Fibroblast of the conjunctiva (primary cell): ENCODE measurements around the gene MNT.

Source experiments
- DNase-seq: peaks from one replicate; pipeline ENCODE4 v3.0.0-alpha.2; 2010; ENCODE audit warnings: low read depth

Gene MNT

DNA sequence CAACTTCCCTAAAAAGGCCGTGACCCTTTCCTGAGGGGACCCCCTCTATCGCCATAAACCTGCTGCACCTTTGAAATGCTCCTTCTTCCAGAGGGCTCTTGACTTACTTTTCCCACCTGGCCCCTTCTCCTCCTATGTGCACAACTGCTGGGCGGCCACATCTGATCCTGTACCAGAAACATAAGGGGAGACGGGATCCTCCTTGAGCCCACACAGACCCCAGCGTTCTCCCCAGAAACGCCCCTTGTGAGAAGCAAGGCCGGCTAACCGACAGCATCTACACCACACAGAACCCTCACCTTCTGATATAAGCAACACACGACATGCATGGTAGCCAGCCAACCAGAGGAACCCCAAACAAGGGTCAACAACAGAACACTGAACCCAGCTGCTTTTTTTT is 14.2 kb upstream of the MNT start:
- no peak for DNase-seq

DNA sequence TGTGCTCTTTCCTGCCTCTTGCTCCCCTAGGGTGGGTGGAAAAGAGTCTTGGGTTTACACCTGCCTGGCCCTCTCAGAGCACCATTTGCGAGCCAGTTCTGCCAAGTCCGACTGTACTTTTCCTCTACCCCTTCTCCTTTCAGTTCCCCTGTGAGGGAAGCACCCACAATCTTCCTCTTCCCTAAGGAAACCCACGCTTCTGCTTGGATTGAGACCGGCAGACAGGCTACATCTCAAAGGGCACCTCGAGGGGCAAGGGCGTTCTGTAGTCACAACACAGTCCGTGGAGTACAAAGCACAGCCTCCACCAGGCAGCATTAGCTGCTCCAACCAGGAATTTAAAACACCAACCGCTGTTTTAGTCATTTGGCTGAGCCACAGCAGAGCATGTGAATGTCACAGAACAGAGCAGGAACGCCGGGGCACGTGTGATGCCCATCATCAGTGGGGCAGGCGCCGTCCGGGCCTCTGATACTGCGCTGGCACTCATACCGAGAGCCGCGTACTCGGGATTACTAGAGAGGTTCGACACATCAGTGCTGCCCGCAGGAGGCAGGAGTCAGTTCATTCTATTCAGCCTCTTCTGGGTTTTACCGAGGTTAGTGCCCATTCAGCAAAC is 13.7 kb upstream of the MNT start:
- DNase-seq: no peak

DNA sequence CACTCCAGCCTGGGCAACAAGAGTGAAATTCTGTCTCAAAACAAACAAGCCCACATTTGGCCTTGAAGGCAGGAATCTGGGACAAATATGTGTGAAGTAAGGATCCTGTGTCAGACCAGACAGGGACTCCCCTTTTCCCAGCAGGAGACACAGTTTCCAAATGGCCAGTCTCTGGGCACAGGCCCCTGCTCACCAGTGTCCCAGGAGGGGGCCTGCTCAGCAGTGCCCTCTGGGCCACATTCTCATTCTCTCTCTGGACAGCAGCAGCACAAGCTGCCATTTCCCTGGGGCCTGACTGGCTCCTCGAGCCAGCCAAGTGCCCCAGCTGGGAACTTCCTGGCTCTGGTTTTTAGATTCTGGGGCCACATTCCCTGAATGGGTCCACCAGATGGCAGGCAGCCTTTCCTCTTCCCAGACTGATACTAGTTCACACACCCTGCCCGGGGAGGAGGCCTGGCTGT is 11.7 kb upstream of the MNT start:
- no peak for DNase-seq

DNA sequence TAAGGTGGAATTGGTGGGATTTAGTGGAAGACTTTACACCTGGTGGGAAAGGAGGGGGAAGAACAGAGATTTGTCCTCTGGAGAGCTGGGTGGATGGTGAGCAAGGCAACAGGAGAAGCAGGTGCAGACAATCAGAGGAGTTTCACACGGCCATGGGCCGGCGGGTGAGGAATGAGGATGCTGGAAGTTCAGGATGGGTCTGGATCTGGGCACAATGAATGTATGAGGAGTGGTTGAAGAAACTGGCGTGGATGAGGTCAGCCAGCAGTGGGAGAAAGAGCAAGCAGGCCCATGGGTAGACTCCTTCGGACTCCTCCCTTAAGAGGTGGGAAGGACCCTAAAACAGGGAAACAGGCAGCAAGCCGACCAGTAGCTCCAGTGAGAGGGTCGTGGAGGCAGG is 10.1 kb upstream of the MNT start:
- no peak for DNase-seq

DNA sequence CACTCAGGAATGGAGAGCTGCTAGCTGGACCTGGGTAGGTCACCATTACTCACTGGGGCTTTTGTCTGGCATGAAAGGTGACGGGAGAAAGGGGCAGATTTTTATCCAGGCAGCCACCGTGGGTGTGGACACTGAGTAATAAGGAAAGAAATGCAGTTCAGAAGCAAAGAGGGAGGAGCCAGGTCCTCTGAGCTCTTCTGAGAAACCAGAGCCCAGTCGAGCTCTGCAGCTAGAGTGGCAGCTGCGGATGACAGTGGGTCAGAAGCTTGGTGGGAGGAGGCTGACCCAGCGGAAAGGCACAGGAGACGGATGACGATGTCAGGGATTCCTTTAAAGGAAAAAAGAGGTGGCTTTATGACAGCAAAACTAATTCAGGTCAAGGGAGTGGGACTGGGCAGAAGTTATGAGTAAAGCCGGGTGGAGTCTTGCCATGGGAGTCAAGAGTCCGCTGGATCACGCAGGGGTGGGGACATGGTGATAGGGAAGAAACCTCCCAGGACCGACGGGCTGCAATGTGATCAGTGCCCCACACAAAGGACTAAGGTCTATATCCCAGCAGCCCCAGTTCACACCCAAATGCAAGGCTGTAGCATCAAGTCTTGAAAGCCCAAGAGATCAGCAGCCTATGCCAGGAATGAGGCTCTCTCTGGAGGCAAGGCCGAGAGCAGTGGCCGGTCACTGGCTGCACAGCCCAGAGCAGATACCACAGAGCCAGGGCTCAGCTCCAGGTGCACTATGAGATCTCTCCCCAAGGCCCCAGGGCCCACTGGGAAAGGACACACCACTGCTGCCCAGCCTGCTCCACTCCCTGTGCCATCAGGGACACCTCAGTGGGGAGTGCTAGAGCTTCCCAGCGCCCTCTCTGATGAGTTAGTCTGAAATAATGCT is 6.3 kb upstream of the MNT start:
- peak; percentile 63 for DNase-seq

DNA sequence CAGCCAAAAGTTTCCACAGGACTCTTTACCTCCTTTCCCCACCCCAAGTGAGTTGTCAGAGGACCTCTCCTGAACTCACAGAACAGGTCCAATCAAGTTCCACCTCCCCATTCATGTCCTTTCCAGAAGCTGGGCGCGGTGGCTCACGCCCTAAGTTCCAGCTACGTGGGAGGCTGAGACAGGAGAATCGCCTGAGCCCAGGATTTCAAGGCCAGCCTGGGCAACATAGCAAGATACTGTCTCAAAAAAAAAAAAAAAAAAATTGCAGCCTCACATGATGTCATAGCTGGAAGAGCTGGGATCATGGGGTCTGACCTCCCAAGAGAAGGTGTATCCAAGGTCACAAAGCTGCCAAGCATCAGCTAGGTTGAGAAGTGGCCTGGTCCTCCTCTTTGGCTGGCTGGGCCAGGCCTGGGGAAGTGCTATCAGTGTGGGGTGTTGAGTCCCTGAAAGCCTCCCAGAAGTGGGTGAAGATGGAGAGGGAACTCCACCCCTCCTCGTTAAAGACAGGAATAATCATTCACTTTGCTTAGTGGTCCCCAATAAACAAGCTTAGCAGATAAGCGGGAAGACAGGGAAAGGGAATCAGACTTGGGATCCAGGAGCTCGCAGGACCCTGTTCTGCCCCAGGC is 5.5 kb upstream of the MNT start:
- no peak for DNase-seq

DNA sequence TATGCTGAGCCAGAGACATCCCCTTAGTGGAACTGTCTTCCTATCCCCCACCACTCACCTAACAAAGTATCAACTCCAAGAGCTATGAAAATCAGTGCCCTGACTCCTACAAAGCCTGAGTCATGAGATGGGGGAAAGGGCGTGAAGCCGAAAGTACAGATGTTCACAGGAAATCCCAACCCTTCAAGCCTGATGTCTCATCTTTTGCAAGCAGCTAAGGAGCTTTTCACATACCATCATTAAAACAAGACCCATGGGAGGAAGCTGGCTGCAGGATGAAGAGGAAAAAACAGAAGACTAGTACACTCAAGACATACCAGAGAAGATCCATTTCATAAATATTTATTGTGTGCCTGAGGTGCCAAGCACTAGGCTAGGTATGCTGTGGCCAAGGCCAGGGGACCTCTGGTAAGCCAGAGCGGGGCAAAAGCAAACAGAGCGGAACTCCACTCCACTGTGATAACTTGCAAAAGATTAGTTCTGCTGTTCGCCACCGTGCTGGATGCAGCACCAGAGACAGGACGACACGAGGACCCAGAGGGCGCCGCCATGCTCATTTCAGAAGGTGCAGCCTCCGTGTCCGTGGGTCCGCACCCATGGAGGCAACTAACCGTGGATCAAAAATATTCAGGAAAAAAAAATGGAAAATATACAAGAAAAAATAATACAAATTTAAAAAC is 4.5 kb upstream of the MNT start:
- DNase-seq: peak; percentile 86

DNA sequence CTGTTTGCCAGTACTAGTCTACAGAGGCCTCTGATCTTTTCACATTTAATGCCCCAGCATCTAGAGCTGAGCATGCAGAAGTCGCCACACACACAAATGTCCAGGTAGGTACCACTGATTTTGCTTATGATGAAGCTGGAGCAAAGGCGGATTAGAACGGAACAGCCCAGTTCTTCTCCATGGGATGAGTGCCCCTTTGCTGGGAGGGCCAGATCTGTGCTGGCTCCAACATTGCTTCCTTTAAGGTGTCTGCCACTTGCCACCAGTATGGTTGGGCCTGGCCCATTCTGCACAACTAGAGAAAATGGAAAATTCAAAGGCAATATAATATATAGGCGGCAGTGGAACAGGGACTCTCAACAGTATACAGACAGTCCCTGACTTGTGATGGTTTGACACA is 2.2 kb upstream of the MNT start:
- DNase-seq: no peak

DNA sequence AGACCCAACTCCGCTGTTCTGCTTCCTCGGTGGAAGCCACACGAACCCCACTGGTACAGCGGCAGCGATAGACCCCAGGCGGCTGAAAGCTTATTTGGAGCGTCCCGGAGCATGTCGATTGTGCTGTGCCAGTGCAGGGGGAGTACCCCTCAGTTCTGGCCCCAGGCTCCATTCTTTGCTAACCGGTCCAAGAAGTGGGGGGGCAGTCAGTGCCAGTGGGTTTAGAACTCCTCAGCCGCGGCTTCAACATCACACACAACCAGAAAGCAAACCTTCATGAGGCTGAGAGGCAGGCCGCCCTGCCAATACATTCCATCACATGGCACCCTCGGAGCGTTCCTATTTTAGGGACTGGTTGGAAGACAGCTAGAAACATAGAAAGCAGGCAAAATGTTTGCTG is 1.7 kb upstream of the MNT start:
- DNase-seq: no peak

DNA sequence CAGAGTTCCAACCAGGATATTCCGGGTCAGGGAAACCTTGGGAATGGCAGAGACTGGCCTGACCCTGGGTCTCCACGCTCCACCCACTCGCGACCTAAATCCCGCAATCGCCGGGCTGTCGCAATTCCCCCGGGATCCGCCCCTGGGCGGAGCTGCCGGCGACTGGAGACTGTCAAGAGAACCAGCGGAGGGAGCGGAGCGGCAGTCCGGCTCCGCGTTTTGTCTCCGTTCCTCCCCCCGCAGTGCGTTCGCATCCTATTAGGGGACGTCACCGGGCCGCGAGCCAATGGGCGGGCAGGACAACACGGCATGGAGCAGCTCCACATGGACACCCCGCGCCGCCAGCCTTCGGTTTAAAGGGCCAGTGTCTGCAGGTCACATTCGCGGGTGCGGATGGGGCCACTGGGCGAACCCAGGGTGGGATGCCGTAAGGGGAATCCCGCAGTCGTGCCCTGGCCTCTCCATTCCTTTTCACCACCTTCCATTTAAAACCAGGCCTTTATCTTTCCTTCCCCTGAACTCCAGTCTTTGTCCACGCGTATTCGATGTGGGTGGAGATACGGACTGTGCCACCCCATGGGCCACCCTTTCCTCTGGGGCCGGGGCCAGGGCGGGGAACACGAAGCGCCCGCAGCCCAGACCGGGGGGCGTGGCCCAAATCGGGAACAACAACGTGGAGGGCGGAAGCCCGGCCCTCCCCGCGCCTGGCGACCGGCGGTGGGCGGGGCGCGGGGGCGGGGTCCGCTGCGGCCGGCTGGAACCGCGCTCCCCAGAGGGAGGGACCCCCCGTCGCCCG is 764 bp upstream of the MNT start:
- DNase-seq: peak; percentile 99

DNA sequence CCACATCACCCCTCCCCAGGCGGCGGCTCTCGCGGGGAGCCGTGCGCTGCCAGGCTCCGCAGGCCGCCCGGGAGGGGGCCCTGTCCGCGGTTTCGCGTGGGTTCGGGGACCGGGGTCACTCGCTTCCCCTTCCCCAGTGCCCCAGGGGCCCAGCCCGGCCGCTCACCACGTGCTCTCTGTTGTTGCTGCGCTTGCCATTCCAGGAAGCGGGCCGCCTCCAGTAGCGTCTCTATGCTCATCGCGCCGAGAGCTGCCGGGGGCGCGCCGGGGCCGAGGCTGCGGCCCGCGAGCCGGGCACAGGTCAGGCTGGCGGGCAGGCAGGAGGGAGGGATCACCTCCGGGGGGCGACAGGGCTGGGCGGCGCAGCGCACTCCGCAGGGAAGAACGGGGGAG is 390 bp downstream of the MNT start:
- DNase-seq: no peak

DNA sequence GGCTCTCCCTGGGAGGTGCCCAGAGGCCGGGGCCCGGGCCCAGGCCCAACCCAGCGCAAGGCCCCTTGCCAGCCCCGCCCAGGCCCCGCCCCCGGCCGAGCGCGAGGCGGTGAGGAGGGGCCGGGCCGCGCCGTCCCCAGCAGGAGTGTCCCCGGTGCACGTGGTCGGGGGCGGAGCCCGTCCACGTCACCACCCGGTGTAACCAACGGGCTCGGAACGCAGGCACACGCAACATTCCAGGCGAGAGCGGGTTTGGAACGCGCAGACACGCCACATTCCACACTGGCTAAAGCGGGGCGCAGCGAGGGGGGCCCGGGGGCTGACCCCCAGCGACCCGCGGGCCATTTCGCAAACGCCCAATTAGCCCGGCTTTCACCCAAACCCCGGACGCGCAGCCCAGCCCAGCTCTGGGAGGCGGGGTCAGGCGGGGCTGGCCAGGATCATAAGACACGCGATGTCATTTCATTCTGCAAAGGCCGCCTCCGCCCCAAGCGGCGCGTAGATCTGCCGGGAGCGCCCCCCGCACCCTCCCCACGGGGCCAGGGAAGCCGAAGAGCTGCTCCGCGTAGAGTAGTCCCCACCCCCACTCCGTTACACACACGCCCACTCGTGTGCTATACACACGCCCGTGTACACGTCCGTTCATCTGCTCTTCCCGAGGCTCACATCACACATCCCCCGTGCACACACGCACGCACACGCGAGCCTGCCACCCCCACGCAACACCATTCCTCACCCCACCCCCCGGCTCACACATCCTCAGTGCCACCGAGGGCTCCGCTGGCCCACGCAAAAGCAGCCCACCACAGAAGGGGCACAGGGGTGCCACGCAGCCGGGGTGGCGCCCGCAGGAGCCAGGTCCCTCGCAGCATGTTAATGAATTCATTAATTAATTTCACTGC is 1.0 kb downstream of the MNT start:
- DNase-seq: peak; percentile 87

DNA sequence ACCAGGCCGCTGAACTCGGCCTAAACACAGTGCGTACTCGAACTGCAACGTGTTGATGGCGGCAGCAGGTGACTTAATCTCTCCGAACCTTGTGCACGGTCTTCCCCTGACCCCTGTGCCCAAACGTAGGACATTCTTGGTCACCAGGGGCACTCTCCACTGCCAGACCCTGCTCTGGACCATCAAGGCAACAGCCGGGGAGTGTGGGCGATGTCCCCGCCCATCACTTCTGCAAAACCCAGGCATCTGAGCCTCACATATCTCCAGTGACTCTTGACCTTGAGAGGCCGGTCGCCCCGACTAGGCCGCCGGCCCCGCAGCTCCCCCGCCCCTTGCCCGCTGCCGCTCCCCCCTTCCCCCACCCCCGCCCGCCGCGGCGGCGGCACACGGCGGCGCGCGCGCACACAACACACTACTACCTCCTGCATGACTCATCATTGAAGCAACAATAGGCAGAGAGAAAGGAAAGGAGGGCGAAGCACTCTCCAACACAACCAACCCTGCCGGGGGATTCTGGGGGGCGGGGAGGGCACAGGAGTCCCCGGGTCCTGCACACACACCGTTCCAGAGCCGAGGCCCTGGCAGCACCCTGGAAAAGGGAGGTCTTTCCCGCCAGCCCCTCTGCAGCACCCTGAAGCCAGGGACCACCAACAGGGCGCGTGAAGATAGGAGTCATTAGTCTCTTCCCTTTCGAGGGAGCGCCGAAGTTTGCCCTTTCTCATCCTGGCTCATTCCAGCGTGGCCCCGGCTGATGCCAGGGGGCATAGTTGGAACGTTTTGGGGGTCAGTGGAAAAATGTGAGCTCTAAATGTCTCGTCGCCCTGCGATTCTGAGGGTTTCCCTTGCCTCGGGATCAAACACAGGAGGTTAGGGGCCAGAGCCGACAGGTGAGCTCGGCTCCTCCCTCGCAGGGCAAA is 1.9 kb downstream of the MNT start:
- no peak for DNase-seq

DNA sequence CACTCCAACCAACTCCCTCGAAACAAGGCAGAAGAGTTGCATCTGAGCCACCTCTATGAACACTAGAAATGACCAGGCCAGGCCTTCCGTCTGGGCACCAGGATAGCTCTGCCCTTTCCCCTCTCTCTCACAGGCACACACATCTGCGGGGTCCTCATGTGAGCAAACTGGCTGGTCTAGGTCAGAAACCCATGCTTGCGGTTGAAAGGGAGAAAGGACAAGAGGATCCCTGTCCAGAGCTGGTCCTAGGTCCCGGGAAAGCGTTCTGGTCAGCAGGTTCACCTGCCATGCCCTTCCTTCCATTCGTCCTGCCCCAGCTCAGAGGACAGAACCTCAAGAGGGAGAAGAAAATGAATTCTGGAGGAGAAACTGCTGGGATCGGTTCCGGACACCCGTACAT is 2.7 kb downstream of the MNT start:
- DNase-seq: no peak

DNA sequence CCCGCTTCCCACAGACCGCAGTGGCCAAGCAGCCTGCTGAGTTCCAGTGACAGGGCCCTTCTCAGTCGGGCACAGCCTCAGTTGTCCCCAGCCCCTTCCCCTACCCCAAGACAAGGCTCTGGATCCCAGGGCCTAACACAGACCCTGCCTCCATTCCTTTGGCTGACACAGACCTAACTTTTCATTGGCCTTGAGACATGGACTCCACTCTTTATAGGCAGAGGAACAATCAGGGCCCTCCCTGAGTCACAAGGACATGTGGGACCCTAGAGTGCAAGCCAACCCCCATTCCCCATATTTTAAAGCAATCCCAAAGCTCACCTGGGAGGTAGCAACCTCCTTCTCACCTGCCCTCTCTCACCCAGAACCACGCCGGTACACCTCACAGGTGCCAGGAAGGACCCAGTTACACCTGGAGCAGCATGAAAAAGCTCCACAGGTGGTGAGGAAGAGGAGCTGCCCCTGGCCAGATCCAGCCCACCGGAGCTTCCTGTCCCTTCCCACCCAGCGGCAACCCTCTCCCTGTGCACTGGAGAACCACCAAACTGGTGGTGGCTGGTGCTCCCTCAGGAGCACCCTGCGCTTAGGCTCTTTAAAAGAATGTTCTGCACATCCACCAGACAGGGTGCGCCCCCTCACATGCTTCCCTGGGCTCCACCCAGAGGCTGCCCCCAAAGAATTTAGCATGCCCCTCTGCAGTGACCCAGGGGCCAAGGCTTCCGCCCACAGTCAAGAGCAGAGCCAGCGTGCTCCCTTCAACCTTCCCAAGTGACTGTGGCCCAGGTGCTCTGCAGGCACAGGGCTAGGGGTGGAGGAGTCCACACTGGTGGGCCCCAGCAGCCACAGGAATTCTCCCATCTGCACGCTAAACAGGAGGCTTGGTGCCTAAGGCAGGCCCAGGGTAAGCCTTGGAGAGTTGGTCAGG is 3.4 kb downstream of the MNT start:
- no peak for DNase-seq

DNA sequence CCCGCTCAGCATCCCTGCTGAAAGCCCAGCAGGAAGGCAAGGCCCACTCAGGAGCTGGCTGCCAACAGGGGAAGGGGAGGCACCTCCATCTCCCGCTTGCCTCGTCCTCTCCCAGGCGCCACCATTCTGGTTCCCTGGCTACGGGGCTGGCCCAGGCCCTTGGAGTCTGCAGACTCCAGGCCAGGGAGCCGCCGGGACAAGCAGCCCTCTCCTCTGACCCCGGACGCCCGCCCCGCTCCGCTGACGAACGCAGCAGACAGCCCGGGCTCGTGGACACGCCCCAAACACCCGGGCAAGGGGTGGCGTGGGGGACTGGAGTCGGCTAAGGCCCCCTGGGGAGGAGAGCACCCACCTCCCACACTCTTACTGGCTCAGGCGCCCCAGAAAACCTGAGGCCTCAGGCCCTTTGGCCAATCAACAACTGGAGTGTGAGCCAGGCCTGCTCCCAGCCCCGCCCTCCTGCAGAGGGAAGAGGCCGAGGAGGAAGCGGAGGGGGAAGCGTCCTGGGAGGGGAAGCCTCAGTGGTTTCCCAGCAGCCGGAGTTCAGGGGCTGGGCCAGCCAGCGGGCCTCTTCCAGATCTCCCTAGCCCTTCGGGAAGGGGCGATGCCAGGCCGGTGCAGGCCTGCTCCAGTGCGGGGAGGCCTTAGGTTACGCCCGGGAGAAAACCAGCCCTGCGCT is 4.2 kb downstream of the MNT start:
- DNase-seq: peak; percentile 91

DNA sequence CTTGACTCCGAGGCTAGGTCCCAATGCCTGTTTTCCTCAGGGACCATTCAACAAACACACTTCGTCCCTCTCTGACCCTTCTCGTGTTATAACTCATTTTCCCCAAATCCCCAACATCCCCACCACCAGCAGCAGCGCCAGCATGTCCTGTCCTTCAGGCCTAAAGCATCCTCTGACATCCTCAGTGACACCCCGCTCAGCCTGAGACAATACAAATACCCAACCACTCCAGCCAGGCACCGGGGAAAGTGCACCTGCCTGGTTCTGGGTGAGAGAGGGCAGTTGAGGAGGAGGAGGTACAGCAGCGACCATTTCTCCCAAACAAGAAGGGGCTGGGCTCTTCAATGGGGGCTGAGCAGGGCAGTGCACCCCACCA is 4.7 kb downstream of the MNT start:
- no peak for DNase-seq
